Effector memory CD8-positive, alpha-beta T cell (primary cell): ENCODE results near the gene KCNT1.
A peak's percentile ranks its signal among the peaks of the same experiment; 100 is the strongest.
"Not testable (repeated sequence)": the region's sequence is repeated elsewhere in the genome, so short reads cannot be mapped to it uniquely, and the experiment has no call there.

Source experiments
- ATAC-seq: fragments of 150-1000 bp; cut with Tn5 transposase; replicated peaks from 2 replicates; pipeline ENCODE4 v1.10.0; 2021; ENCODE audit warnings: mild to moderate bottlenecking, moderate library complexity
- DNase-seq, 3 experiments: peaks; one replicate each; pipeline ENCODE4 v3.0.0; 2021
- H3K27ac Mint-ChIP-seq, 2 donors: one replicate each; pipeline ENCODE4 v1.8.0; 2022; ENCODE audit warnings: mild to moderate bottlenecking in 2 of 2, mixed read lengths in 2 of 2, moderate library complexity in 2 of 2
- H3K27me3 Mint-ChIP-seq, 2 donors: one replicate each; pipeline ENCODE4 v1.8.0; 2022; ENCODE audit warnings: mixed read lengths in 2 of 2
- H3K36me3 Mint-ChIP-seq: one replicate; pipeline ENCODE4 v1.8.0; 2022; ENCODE audit warnings: mild to moderate bottlenecking, moderate library complexity, mixed read lengths; ENCODE audit not compliant: insufficient read depth
- H3K4me1 Mint-ChIP-seq, 2 donors: one replicate each; pipeline ENCODE4 v1.8.0; 2022; ENCODE audit warnings: low read depth in 2 of 2, mixed read lengths in 2 of 2
- H3K4me3 Mint-ChIP-seq, 2 donors: one replicate each; pipeline ENCODE4 v1.8.0; 2022; ENCODE audit warnings: mild to moderate bottlenecking in 2 of 2, mixed read lengths in 2 of 2, moderate library complexity in 2 of 2
- H3K9me3 Mint-ChIP-seq, 2 donors: one replicate each; pipeline ENCODE4 v1.8.0; 2022; ENCODE audit warnings: mixed read lengths in 2 of 2

KCNT1 gene

DNA sequence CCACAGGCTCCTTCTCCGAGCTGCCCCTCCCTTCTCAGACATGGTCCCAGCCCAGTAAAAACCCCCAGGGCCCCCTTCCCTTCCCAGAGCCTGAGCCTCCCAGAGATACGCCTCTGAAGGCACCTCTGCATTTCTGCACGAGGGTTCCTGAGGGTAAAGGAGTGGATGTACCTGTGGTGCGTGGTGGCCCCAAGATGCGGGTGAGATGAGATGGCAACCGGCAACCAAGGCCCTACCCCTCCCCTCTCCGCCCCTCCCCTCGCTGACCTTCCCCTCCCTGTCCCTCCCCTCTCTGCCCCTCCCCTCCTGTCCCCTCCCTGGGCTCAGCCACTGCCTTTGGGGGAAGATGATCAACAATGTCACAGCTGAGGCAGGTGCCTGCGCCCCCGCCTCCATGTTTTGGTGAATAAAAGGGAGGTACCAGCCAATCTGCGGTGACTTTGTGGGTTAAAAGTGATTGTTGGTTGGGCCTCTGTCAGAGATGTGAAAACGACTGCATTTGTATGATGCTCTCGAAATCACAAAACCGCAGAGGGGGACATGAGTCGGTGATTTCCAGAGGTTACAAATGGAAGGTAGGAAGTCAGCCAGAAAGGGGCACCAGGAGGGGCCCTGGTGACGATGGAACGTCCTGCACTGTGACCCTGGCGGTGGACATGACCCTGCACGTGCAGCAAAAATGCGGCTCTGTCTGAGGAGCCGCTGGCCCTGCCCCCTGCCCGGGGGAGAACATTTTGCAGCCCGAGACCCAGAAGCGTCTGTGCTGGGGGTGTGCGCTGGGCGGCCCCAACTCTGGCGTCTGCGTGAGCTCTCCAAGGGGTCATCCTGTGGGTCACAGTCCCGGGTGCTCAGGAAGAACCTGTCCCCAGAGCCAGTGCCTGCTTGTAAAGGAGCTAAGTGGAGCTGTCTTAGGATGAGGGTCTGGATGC is 35.2 kb upstream of the KCNT1 start:
- Mint-ChIP-seq H3K27me3 (peaks cover 13 to 30% of the 10 kb centered on the region in 2 donors), H3K4me1 (no peaks in the 10 kb centered on the region), H3K9me3 (no peaks in the 10 kb centered on the region), H3K4me3 (no peak overlapping the region), H3K36me3 (no peaks in the 10 kb centered on the region), H3K27ac (no peak overlapping the region)
- no peak for DNase-seq
- ATAC-seq = no peak

DNA sequence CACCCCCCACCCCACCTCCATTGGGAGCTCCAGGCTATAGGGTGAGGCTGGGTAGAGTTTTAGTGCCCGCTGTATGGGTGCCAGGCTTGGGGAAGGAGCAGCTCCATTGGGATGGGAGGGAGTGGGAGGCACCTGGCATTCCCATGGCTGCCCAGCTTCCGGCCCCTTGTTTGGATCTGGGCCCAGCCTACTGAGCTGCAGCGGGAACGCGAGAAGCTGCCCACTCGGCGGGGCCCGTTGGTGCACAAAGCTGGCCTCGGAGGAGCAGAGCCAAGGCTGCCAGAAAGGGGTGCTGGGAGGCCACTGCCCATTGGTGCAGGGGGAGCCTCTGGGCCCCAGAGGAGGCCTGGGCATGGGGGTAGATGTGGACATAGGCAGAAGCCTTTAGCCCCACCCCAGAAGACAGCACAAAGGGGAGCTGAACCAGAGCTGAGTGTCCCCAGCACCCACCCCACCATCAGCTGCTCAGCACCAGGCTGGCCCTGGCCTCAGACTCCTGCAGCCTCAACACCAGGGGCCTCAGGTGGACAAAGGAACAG is 34.5 kb upstream of the KCNT1 start:
- DNase-seq (no peak), ATAC-seq (no peak)
- Mint-ChIP-seq H3K9me3 (no peaks in the 10 kb centered on the region), H3K4me1 (no peaks in the 10 kb centered on the region), H3K4me3 (no peak overlapping the region), H3K36me3 (no peaks in the 10 kb centered on the region), H3K27ac (no peak overlapping the region), H3K27me3 (peaks cover 13 to 33% of the 10 kb centered on the region in 2 donors)

DNA sequence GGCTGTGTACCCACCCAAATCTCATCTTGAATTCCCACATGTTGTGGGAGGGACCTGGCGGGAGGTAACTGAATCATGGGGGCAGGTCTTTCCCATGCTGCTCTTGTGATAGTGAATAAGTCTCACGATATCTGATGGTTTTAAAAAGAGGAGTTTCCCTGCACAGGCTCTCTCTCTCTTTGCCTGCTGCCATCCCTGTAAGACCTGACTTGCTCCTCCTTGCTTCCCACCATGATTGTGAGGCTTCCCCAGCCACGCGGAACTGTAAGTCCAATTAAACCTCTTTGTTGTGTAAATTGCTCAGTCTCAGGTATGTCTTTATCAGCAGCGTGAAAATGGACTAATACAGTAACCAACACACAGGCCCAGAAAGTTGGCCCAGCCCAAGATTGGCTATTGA is 33.0 kb upstream of the KCNT1 start:
- H3K9me3 Mint-ChIP-seq, ATAC-seq, H3K27ac Mint-ChIP-seq, H3K36me3 Mint-ChIP-seq, H3K4me3 Mint-ChIP-seq, DNase-seq, H3K4me1 Mint-ChIP-seq: not testable (repeated sequence)
- peaks cover 10 to 33% of the 10 kb centered on the region in 2 donors for H3K27me3 Mint-ChIP-seq

DNA sequence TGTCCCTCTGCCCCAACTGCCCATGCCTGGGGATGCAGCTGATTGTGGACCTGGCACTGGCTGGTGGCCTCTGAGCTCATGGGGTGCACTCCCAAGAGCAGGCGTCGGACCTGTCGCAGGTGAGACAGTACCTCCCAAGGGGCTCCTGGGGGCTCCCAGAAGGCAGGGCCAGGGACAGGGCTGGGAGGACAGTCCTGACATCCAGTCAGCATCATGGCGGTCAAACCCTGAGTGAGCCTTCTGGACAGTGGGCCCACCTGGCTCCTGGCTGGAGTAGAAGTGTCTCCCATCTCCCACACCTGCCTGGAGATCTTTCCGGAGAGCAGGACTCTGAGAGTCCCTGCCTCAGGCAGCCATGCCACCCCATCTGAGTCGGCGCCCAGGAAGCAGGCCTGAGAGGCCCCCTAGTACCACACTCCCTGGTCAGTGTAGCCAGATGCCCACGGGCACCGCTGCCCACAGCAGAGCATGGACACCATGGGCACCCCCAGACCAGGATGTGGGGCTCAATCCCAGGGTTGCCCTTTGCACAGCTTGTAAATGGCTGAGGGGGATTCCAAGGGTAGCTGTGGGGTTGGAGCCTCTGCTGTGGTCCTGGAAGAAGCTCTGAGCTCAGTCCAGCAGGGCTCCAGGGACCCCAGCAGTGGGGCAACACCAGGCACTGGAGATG is 32.2 kb upstream of the KCNT1 start:
- Mint-ChIP-seq H3K9me3 (no peaks in the 10 kb centered on the region), H3K4me3 (no peak overlapping the region), H3K27ac (no peak overlapping the region), H3K4me1 (no peaks in the 10 kb centered on the region), H3K27me3 (peaks cover 6 to 33% of the 10 kb centered on the region in 2 donors), H3K36me3 (peaks cover 4% of the 10 kb centered on the region)
- ATAC-seq (no peak), DNase-seq (no peak)

DNA sequence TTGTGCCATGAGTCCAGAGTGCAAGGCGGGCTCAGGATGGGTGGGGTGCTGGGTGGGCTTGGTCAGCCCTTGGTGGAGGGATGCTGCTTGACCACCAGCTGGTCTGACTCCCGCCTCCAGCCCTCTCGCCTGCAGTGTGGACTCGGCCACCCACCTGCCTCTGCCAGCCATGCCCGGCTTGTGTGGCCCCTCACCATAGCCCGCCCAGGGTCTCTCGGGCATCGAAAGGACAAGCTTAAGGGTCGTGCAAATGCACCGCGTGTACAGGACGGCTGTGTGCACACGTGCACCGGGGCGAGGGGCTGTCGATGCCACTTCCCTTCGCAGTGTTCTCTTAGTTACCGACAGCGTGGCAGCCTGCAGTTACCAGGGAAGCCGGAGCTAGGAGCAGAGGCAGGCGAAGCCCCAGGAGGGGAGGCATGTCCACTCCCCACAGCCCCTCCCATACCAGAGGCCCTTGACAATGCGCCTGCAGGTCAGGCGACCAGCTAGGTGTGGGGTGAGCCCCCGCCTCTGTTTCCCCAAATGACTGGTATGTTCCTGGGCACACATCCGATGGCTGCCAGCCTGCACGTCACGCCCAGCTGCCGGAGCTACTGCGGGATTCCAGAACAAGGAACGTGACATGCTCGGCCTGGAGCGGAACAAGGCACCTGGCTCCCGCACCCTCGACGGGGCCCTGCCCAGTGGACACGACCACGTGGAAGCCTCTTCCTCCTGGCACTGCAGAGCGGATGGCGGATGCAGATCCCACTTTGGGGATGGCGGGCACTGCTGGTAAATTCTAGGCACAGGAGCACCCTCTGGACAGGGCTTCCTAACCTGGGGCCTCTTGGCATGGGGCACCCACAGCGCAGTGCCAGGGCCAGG is 31.0 kb upstream of the KCNT1 start:
- H3K4me3 Mint-ChIP-seq = no peak overlapping the region
- ATAC-seq (no peak), DNase-seq (no peak)
- H3K4me1 Mint-ChIP-seq = no peaks in the 10 kb centered on the region
- H3K27me3 Mint-ChIP-seq = peaks cover 0 to 25% of the 10 kb centered on the region in 2 donors
- no peak overlapping the region for H3K27ac Mint-ChIP-seq
- H3K9me3 Mint-ChIP-seq = no peaks in the 10 kb centered on the region
- peaks cover 4% of the 10 kb centered on the region for H3K36me3 Mint-ChIP-seq

DNA sequence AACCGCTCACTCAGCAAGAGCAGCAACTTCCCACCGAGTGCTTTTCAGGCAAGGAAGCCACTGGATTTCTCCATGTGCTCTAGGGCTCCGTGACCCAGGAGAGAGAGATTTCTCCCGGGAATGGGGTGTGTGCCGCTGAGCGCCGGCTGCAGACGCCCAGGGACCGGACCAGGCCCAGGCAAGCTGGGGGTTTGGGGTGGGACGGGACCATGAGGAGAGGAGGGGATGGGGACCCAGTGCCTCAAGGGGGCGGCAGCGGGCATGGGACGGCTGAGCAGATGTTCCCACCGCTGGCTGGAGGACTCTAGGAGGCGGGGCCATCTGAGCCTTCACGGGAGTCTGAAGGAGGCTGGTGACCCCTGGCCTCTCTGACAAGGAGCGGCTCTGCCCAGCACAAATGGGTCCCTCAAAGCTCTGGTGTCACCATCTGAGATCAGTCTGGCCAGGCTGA is 30.4 kb upstream of the KCNT1 start:
- Mint-ChIP-seq H3K27me3 (peaks cover 0 to 19% of the 10 kb centered on the region in 2 donors), H3K27ac (peak overlapping the region in 1 of 2 donors; percentile 2), H3K36me3 (peaks cover 4% of the 10 kb centered on the region), H3K4me3 (no peak overlapping the region), H3K4me1 (no peaks in the 10 kb centered on the region), H3K9me3 (no peaks in the 10 kb centered on the region)
- ATAC-seq (no peak), DNase-seq (no peak)

DNA sequence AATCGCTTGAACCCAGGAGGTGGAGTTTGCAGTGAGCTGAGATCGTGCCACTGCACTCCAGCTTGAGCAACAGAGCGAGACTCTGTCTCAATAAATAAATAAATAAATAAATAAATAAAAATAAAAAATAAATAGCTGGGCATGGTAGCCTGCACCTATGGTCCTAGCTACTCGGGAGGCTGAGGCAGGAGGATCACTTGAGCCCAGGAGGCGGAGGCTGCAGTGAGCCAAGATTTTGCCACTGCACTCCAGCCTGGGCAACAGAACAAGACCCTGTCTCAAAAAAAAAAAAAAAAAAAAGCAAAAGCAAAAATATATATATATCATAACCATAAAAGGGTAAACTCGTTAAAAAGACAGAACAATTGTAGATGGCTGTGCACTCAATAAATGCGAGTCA is 29.2 kb upstream of the KCNT1 start:
- peaks cover 0 to 19% of the 10 kb centered on the region in 2 donors for H3K27me3 Mint-ChIP-seq
- not testable (repeated sequence) for ATAC-seq, H3K36me3 Mint-ChIP-seq, DNase-seq, H3K4me3 Mint-ChIP-seq, H3K27ac Mint-ChIP-seq, H3K9me3 Mint-ChIP-seq, H3K4me1 Mint-ChIP-seq

DNA sequence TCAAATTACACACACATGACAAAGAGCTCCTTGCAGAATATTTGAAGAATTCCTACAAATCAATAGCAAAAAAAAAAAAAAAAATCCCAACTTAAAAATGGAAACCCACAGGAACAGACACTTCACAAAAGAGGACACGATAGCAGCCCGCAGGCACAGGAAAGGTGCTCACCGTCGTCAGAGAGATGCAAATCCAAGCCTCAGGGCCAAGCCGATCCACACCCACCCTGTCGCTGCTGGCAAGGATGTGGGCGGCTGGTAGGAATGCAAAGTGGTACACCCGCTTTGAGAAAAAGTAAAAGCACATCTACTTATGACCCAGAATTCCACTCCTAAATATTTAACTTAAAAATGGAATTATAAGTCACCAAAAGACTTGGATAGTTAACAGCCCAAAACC is 28.0 kb upstream of the KCNT1 start:
- Mint-ChIP-seq H3K27ac (no peak overlapping the region), H3K9me3 (no peaks in the 10 kb centered on the region), H3K36me3 (peaks cover 4% of the 10 kb centered on the region), H3K4me3 (no peak overlapping the region), H3K4me1 (no peaks in the 10 kb centered on the region), H3K27me3 (peaks cover 0 to 12% of the 10 kb centered on the region in 2 donors)
- DNase-seq (no peak), ATAC-seq (no peak)

DNA sequence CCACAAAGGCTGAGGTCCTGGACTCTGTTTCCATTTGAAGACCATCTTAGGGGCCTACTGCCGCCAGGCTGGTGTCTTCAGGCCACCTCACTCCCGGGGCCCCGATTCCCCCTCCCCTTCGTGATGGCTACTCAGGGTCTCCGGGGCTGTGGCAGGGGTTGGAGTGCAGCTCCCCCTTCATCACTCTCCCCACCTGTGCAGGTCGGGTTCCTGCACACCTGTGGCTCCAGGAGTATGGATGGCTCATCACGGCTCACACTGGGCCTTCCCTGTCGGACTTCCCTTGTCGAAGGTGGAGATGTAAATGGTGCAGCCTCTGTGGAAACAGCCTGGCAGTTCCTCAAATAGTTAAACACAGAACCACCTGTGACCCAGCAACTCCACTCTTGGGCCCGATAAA is 27.0 kb upstream of the KCNT1 start:
- Mint-ChIP-seq H3K9me3 (no peaks in the 10 kb centered on the region), H3K4me1 (no peaks in the 10 kb centered on the region), H3K27ac (no peak overlapping the region), H3K4me3 (no peak overlapping the region), H3K27me3 (peaks cover 0 to 12% of the 10 kb centered on the region in 2 donors), H3K36me3 (peaks cover 4% of the 10 kb centered on the region)
- DNase-seq (no peak), ATAC-seq (no peak)

DNA sequence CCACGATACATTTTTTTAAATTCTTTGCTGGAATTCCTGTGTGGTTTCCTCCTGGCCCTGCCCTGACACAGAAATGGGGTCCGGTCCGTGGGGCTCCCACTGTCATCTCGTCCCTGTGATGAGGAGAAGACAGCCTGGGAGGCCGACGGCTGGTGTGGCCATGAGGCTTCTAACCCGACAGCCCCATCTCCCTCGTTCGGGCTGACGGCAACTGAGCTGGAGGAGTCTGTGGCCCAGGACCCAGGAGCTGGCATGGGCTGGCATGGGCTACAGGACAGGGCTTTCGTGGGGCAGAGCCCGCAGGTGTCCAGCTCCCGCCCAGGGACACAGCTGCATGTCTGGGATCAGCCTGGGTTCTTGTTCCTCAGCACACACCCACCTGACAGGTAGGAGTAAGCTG is 25.1 kb upstream of the KCNT1 start:
- DNase-seq (no peak), ATAC-seq (no peak)
- H3K27ac Mint-ChIP-seq = no peak overlapping the region
- H3K36me3 Mint-ChIP-seq = peaks cover 4% of the 10 kb centered on the region
- H3K9me3 Mint-ChIP-seq = no peaks in the 10 kb centered on the region
- H3K27me3 Mint-ChIP-seq = peaks cover 5 to 24% of the 10 kb centered on the region in 2 donors
- H3K4me1 Mint-ChIP-seq = no peaks in the 10 kb centered on the region
- H3K4me3 Mint-ChIP-seq = no peak overlapping the region

DNA sequence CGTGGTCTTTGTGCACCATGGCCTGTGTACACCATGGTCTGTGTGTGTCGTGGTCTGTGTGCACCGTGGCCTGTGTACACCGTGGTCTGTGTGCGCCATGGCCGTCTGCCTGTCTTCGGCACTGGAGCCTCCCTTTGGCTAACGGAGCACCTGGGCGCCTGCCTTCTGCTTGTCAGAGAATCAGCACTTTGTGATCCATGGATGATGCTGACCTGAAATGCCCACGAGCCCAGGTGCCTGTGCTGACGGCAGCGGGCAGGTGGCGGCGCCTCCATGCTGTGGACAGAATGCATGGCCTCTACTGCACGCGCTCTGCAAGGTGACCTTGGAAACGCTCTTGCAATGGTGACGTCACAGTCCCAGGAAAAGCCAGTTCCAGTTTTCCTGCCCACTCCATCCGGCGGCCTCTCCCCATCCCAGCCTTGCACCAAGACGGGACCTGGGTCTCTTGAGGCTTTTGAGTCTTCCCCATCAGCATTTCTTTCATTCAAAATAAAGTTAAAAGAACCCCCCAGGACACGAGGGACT is 24.3 kb upstream of the KCNT1 start:
- Mint-ChIP-seq H3K4me3 (no peak overlapping the region), H3K27me3 (peaks cover 6 to 26% of the 10 kb centered on the region in 2 donors), H3K9me3 (no peaks in the 10 kb centered on the region), H3K36me3 (peaks cover 4% of the 10 kb centered on the region), H3K4me1 (no peaks in the 10 kb centered on the region), H3K27ac (no peak overlapping the region)
- no peak for ATAC-seq
- no peak for DNase-seq

DNA sequence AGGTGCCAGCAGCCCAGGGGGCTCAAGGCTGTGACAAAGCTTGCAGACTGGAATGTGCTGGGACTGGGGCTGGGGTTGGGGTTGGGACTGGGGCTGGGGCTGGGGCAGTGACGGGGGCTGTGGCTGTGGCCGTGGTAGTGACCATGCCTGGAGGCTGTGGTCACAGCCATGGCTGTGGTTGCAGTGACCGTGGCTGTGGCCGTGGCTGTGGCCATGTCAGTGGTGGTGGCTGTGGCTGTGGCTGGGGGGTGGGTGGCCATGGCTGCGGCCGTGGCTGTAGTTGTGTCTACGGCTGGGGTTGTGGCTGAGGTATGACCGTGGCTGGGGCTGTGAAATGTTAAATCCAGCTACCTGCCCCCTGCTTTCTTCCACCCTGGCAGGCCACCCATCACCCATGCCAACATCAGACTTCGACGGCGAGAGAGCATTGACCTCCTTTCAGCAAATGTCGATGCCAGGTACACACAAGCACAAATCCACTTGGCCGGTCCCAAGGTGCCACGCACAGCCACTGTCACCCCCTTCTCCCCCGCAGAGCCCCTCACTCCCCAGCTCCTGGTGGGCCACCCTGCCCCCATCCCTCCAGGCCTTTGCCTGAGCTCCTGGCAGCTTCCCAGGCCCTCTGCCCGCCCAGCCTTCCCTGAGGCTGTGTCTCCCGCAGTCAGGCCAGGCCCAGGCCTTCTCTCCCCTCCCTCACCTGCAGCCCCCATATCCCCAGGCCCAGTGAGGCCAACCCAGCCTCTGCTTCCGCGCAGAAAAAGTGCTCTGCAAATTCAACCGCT is 23.6 kb upstream of the KCNT1 start:
- Mint-ChIP-seq H3K4me1 (no peaks in the 10 kb centered on the region), H3K9me3 (no peaks in the 10 kb centered on the region), H3K4me3 (no peak overlapping the region), H3K27ac (no peak overlapping the region), H3K36me3 (peaks cover 4% of the 10 kb centered on the region), H3K27me3 (peaks cover 11 to 32% of the 10 kb centered on the region in 2 donors)
- DNase-seq = no peak
- ATAC-seq = no peak
